ENCODE data around the gene SBF2.

SBF2 gene

GRCh38 chr11:9815486-9816136 is 478.4 kb downstream of the SBF2 start:
- POLR2A ChIA-PET = no interaction called here
- CTCF ChIA-PET = interaction anchor here (1.3 kb wide), 1 partner anchor 9 kb away, joined by 3 read pairs; no protein-coding TSS in a partner anchor
- no peak for DNase-seq (ENCODE audit: extremely low spot score)
- TF ChIP-seq CTBP1 (IDR thresholded peaks at IDR 0.05; ENCODE audit: borderline replicate concordance) (no peak), HDGF (IDR thresholded peaks at IDR 0.05; ENCODE audit: borderline replicate concordance) (no peak), FOXM1 (IDR thresholded peaks at IDR 0.05; ENCODE audit: borderline replicate concordance) (no peak), ARNT (IDR thresholded peaks at IDR 0.05) (no peak), LEF1 (IDR thresholded peaks at IDR 0.05; ENCODE audit: borderline replicate concordance) (no peak), BHLHE40 (IDR thresholded peaks at IDR 0.05; ENCODE audit: borderline replicate concordance) (no peak), TARDBP (IDR thresholded peaks at IDR 0.05) (no peak), L3MBTL2 (conservative IDR thresholded peaks at IDR 0.05) (no peak), ELF4 (IDR thresholded peaks at IDR 0.05) (no peak), SP1 (IDR thresholded peaks at IDR 0.05) (no peak), SUZ12 (IDR thresholded peaks at IDR 0.05) (no peak), FOXK2 (IDR thresholded peaks at IDR 0.05) (no peak), PKNOX1 (IDR thresholded peaks at IDR 0.05) (no peak), FOXA1 (IDR thresholded peaks at IDR 0.05) (no peak), ZNF384 (IDR thresholded peaks at IDR 0.05) (no peak), NFRKB (IDR thresholded peaks at IDR 0.05) (no peak)

- no peak for DNase-seq (ENCODE audit: extremely low spot score)
- CTCF ChIA-PET = no interaction called here
- POLR2A ChIA-PET = no interaction called here
- no peak for TF ChIP-seq LEF1 (IDR thresholded peaks at IDR 0.05; ENCODE audit: borderline replicate concordance)
Observed at GRCh38 chr11:9814108-9814507, 479.9 kb downstream of the SBF2 start.

- POLR2A ChIA-PET = no interaction called here
- TF ChIP-seq CTBP1 (IDR thresholded peaks at IDR 0.05; ENCODE audit: borderline replicate concordance) (no peak), L3MBTL2 (conservative IDR thresholded peaks at IDR 0.05) (no peak), LEF1 (IDR thresholded peaks at IDR 0.05; ENCODE audit: borderline replicate concordance) (no peak), FOXA1 (IDR thresholded peaks at IDR 0.05) (no peak), SUZ12 (IDR thresholded peaks at IDR 0.05) (no peak), FOXM1 (IDR thresholded peaks at IDR 0.05; ENCODE audit: borderline replicate concordance) (no peak)
- CTCF ChIA-PET = no interaction called here
- DNase-seq (ENCODE audit: extremely low spot score) = no peak
Observed at GRCh38 chr11:9808943-9809342, 485.1 kb downstream of the SBF2 start.

- no peak for DNase-seq (ENCODE audit: extremely low spot score)
- CTCF ChIA-PET = interaction anchor here (1.2 kb wide), 1 partner anchor 9 kb away, joined by 3 read pairs; no protein-coding TSS in a partner anchor
- POLR2A ChIA-PET = no interaction called here
- no peak for TF ChIP-seq L3MBTL2 (conservative IDR thresholded peaks at IDR 0.05)
- TF ChIP-seq PKNOX1 (IDR thresholded peaks at IDR 0.05) = no peak
Observed at GRCh38 chr11:9806946-9807687, 486.9 kb downstream of the SBF2 start.

GRCh38 chr11:9804419-9804902 is 489.6 kb downstream of the SBF2 start:
- ChIA-PET CTCF (no interaction called here), POLR2A (interaction anchor here (1.3 kb wide), 1 partner anchor 45 kb away, joined by 4 read pairs; no protein-coding TSS in a partner anchor)
- no peak for DNase-seq (ENCODE audit: extremely low spot score)
- no peak for TF ChIP-seq ELF4 (IDR thresholded peaks at IDR 0.05)
- TF ChIP-seq FOXM1 (IDR thresholded peaks at IDR 0.05; ENCODE audit: borderline replicate concordance) = no peak
- TF ChIP-seq BHLHE40 (IDR thresholded peaks at IDR 0.05; ENCODE audit: borderline replicate concordance) = no peak
- no peak for TF ChIP-seq ZNF384 (IDR thresholded peaks at IDR 0.05)

GRCh38 chr11:9803685-9804418 is 490.2 kb downstream of the SBF2 start:
- no peak for DNase-seq (ENCODE audit: extremely low spot score)
- POLR2A ChIA-PET = interaction anchor here (1.3 kb wide), 1 partner anchor 44 kb away, joined by 4 read pairs; no protein-coding TSS in a partner anchor
- TF ChIP-seq FOXA1 (IDR thresholded peaks at IDR 0.05) (no peak), ZNF384 (IDR thresholded peaks at IDR 0.05) (no peak), ARNT (IDR thresholded peaks at IDR 0.05) (no peak), SUZ12 (IDR thresholded peaks at IDR 0.05) (no peak)
- CTCF ChIA-PET = no interaction called here

GRCh38 chr11:9802291-9802861 is 491.6 kb downstream of the SBF2 start:
- ChIA-PET CTCF (interaction anchor here (1.4 kb wide), 1 partner anchor 170 kb away, joined by 4 read pairs; no protein-coding TSS in a partner anchor), POLR2A (interaction anchor here (0.7 to 1.8 kb wide), 2 partner anchors 44 to 502 kb away, joined by 3 to 5 read pairs; partner anchors contain the start of gene ADM)
- TF ChIP-seq PKNOX1 (IDR thresholded peaks at IDR 0.05) = no peak
- TF ChIP-seq FOXM1 (IDR thresholded peaks at IDR 0.05; ENCODE audit: borderline replicate concordance) = no peak
- no peak for TF ChIP-seq SP1 (IDR thresholded peaks at IDR 0.05)
- TF ChIP-seq LEF1 (IDR thresholded peaks at IDR 0.05; ENCODE audit: borderline replicate concordance) = no peak
- no peak for TF ChIP-seq ZNF384 (IDR thresholded peaks at IDR 0.05)
- no peak for TF ChIP-seq ELF4 (IDR thresholded peaks at IDR 0.05)
- TF ChIP-seq ARNT (IDR thresholded peaks at IDR 0.05) = no peak
- TF ChIP-seq TARDBP (IDR thresholded peaks at IDR 0.05) = no peak
- no peak for TF ChIP-seq L3MBTL2 (conservative IDR thresholded peaks at IDR 0.05)
- TF ChIP-seq CTBP1 (IDR thresholded peaks at IDR 0.05; ENCODE audit: borderline replicate concordance) = no peak
- no peak for TF ChIP-seq NFRKB (IDR thresholded peaks at IDR 0.05)
- TF ChIP-seq HDGF (IDR thresholded peaks at IDR 0.05; ENCODE audit: borderline replicate concordance) = no peak
- TF ChIP-seq SUZ12 (IDR thresholded peaks at IDR 0.05) = no peak
- no peak for TF ChIP-seq FOXK2 (IDR thresholded peaks at IDR 0.05)
- no peak for DNase-seq (ENCODE audit: extremely low spot score)

Measured in HEK293T (cell line).